ACHN (cell line): ENCODE data around the gene TBC1D9.

Experiments
- DNase-seq: peaks from one replicate; pipeline ENCODE4 v3.0.0-alpha.2; 2015
- in situ Hi-C: cut with HindIII; loops from 2 replicates; pipeline ENCODE4 v1.10.0; 2017; ENCODE audit warnings: low sequenced_read_pairs, low pct_ligation_motif_present, low pct_unique_long_range_greater_than_20kb

The TBC1D9 gene

GRCh38 chr4:140735317-140735716 lies 20.9 kb downstream of the TBC1D9 start:
- in situ Hi-C loops: no loop called here
- DNase-seq: no peak

GRCh38 chr4:140732780-140733179 lies 23.4 kb downstream of the TBC1D9 start:
- DNase-seq: no peak
- in situ Hi-C loops: no loop called here

- in situ Hi-C loops: no loop called here
- no peak for DNase-seq
Observed at GRCh38 chr4:140729344-140730049, 26.7 kb downstream of the TBC1D9 start.

- in situ Hi-C loops: no loop called here
- DNase-seq: peak; percentile 39
Observed at GRCh38 chr4:140726776-140727500, 29.2 kb downstream of the TBC1D9 start.

- in situ Hi-C loops: no loop called here
- no peak for DNase-seq
Observed at GRCh38 chr4:140725556-140725955, 30.6 kb downstream of the TBC1D9 start.

- no peak for DNase-seq
- in situ Hi-C loops: no loop called here
Observed at GRCh38 chr4:140724760-140725159, 31.4 kb downstream of the TBC1D9 start.

GRCh38 chr4:140720387-140721304 lies 35.5 kb downstream of the TBC1D9 start:
- DNase-seq: no peak
- in situ Hi-C loops: no loop called here

- in situ Hi-C loops: no loop called here
- no peak for DNase-seq
Observed at GRCh38 chr4:140719686-140720085, 36.5 kb downstream of the TBC1D9 start.

- in situ Hi-C loops: no loop called here
- DNase-seq: no peak
Observed at GRCh38 chr4:140719022-140719421, 37.2 kb downstream of the TBC1D9 start.

GRCh38 chr4:140718241-140718952 lies 37.8 kb downstream of the TBC1D9 start:
- no peak for DNase-seq
- in situ Hi-C loops: no loop called here

- no peak for DNase-seq
- in situ Hi-C loops: no loop called here
Observed at GRCh38 chr4:140717313-140717712, 38.9 kb downstream of the TBC1D9 start.

GRCh38 chr4:140715119-140715518 lies 41.1 kb downstream of the TBC1D9 start:
- no peak for DNase-seq
- in situ Hi-C loops: no loop called here

- in situ Hi-C loops: no loop called here
- DNase-seq: no peak
Observed at GRCh38 chr4:140711910-140712309, 44.3 kb downstream of the TBC1D9 start.

GRCh38 chr4:140710908-140711622 lies 45.1 kb downstream of the TBC1D9 start:
- DNase-seq: no peak
- in situ Hi-C loops: no loop called here

- DNase-seq: no peak
- in situ Hi-C loops: no loop called here
Observed at GRCh38 chr4:140707325-140707724, 48.9 kb downstream of the TBC1D9 start.

GRCh38 chr4:140706665-140707064 lies 49.5 kb downstream of the TBC1D9 start:
- DNase-seq: no peak
- in situ Hi-C loops: no loop called here

GRCh38 chr4:140706276-140706625 lies 49.9 kb downstream of the TBC1D9 start:
- DNase-seq: no peak
- in situ Hi-C loops: no loop called here

GRCh38 chr4:140705625-140706275 lies 50.4 kb downstream of the TBC1D9 start:
- in situ Hi-C loops: no loop called here
- no peak for DNase-seq
